ENCODE results near the gene CBX4.

GRCh38 chr17:79833110-79833450 lies 6.2 kb downstream of the CBX4 start:
- TF ChIP-seq POLR2A (IDR thresholded peaks at IDR 0.05) (no peak), CTCF (IDR thresholded peaks at IDR 0.05) (no peak)

All from thyroid gland (tissue), 4 donors.